Central memory CD4-positive, alpha-beta T cell (primary cell): Measurements from ENCODE around the gene LTF.

Source experiments
- DNase-seq: peaks from one replicate; pipeline ENCODE4 v3.0.0; 2022

The LTF gene

DNA sequence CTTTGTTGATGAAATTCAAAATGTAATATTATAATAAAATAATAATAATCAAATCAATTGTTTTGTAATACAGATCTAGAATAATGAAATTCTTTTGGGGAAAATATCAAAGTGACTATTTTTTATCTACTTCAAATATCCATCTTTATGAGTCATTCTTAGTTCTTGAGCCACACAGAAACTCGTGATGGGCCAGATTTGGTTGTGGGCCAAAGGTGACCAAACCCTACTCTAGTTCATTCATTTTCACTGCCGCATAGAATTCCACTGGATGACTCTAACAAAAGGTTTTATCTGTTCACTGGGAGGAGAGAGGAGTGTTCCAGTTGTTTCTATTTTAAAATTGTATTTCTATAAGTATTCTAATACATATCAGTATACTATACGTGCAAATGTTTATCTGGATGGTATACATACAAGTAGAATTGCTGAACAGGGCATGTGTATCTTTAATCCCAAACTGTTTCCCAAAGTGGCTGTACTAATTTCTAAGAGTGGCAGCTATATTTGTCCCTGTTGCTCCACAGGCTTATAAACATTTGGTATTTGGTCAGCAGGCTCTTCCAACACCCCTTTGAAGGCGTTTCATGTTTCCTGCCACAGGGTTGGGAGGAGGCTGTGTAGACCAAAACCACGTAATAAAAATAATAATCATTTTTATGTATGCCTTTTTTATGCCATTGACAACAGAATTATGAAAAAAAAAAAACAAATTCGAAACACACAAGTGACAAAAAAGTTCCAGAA lies 25.8 kb upstream of the LTF start:
- DNase-seq = no peak

- no peak for DNase-seq
Measured at GRCh38 chr3:46489875-46490274, 25.2 kb upstream of the LTF start.

- no peak for DNase-seq
Measured at GRCh38 chr3:46489381-46489780, 24.7 kb upstream of the LTF start.

- DNase-seq = peak; percentile 83
Measured at GRCh38 chr3:46488735-46489361, 24.1 kb upstream of the LTF start.

DNA sequence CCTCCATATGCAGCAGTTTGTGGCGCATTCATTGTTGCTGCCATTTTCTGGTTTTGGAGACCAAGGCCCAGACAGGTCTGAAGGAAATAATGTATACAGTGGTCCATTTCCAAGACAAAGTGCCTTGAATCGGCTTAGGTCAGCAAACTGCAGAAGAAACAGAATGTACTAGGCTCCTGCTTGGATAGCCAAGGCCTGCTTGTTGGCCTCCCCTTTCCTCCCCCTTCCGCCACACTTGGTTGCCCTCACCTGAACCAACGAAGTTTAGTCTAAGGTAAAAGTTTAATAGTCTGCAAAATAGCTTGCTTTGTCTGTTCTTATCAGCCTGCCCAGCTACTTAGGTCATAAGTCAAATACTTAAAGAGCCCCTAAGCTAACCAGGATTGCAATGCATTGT lies 21.1 kb upstream of the LTF start:
- DNase-seq = no peak

DNA sequence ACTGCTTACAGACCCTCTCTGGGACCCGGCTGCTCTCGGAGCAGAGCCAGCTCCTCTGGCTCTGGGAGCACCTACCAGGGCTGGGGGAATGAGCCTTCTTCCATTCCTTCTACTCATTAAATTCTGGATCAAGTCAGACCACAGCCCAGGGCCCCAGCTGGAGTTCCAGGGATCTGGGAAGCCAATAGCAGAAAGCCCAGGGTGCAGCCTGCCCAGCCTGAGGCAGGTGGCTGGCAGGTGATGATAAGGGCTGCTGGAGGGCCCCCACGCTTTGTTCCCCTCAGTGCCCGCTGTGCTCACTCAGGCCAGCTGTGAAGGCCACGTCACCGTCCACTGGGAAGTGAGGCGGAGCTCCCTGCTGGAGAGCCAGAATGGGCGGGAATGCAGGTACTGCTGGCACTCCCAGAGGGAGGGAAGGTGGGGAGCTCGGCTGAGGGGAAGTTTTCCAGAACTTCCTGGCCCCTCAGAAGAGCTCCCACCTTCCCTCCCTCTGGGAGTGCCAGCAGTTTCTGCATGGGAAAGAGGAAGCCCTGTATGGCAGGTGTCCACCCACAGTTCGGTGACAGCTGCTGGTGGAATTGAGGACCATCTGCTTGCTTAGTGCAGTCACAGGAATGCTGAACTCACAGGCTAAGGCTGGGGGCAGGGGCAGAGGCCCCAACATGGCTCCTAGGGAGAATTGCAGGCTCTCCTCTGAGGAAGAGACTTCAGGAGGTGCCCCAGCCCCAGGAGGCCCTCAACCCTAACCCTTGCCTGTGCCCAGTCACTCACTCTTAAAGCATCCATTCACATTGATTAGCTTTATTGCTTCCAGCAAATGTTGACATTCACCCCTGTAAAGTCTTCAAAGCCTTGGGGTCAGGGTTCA lies 20.4 kb upstream of the LTF start:
- no peak for DNase-seq

DNA sequence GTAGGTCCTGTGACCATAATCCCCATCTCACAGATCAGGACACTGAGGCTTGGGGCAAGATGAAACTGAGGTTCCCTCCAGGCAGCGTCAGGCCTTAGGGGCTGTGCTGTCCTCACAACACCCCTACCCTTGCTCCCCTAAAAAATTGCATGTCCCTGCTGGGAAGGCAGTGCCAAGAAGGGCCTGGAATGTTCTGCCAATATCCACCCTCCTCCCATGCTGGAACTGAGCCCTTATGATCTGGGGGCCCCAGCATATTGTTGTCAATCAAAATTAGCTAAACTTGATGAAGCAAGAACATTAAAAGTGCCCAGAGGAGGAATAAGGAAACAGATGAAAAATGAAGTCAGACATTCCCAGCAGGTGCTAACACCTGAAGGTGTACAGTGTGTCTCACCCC lies 19.7 kb upstream of the LTF start:
- DNase-seq = no peak

DNA sequence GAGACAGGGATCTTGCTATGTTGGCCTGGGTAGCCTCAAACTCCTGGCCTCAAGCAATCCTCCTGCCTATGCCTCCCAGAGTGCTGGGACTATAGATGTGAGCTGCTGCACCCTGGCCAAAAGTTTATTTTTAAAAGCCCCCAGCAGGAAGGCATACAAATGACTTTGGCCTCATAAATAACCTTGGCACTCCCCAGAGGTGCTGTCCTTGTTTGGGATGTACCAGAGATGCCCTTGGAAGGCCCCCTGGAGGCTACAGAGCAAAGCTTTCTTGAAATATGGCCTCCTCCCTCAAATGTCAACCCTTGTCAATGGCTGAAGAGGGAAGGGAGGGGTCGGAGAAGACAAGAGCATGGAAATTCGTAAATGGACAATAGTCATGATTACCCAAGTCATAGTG lies 19.1 kb upstream of the LTF start:
- no peak for DNase-seq

DNA sequence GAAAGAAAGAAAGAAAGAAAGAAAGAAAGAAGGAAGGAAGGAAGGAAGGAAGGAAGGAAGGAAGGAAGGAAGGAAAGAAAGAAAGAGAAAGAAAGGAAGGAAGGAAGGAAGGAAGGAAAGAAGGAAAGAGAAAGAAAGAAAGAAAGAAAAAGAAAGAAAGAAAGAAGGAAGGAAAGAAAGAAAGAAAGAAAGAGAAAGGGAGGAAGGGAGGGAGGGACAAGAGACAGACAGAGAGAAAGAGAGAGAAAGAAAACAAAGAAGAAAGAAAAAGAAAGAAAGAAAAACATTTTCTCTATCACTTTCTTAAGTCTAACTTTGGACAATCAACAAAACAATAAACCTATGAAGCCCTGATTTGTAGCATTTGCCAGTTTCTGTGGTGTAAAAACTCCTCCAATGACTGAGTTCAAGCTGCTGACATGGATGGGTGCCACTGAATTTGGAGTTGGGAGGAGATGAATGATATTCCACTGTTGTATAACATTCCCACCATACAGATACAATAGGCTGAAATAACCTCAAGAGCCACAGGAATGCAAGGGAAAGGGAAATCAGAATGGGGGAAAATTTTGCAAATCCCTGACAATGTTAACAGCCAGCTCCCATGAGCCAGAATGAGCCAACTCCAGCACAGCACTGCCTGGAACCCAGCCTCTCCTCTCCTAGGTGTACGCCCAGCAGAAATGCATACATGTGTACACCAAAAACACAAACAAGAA lies 18.1 kb upstream of the LTF start:
- no peak for DNase-seq

DNA sequence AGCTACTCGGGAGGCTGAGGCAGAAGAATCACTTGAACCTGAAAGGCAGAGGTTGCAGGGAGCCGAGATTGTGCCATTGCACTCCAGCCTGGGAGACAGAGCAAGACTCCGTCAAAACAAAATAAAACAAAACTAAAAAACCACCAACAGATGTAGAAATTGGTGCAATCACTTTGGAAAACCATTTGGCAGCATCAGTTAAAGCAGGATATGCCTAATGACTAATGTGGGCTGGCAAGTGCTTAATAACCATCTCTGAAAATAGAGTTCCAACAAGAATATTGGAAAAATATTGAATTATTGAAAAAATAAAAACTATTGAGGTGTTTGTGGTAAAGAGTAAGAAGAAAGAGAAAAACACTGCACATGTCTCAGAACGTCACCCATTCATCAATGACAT lies 16.9 kb upstream of the LTF start:
- no peak for DNase-seq

GRCh38 chr3:46480491-46481195 lies 15.9 kb upstream of the LTF start:
- no peak for DNase-seq

GRCh38 chr3:46479696-46480095 lies 15.0 kb upstream of the LTF start:
- no peak for DNase-seq

- no peak for DNase-seq
Measured at GRCh38 chr3:46479021-46479420, 14.3 kb upstream of the LTF start.

- no peak for DNase-seq
Measured at GRCh38 chr3:46478341-46478740, 13.6 kb upstream of the LTF start.

- no peak for DNase-seq
Measured at GRCh38 chr3:46477756-46478155, 13.1 kb upstream of the LTF start.

DNA sequence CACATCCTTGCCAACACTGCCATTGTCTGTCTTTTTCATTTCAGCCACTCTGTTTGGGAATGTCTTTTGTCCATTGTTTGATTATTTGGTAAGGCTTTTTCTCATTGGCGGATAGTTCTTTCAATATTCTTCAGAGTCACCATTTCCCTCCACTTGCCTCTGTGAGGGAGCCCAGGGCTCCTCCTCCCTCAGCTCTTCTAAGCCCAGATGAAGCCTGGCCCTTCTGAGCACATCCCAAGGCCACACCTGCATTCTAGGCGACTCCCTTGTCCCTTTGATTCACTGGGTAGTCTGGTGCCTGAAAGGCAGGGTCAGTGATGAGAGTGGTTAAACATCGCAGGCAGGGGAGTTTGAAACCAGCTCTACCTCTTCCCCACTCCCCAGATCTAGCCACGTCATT lies 12.4 kb upstream of the LTF start:
- DNase-seq = no peak

DNA sequence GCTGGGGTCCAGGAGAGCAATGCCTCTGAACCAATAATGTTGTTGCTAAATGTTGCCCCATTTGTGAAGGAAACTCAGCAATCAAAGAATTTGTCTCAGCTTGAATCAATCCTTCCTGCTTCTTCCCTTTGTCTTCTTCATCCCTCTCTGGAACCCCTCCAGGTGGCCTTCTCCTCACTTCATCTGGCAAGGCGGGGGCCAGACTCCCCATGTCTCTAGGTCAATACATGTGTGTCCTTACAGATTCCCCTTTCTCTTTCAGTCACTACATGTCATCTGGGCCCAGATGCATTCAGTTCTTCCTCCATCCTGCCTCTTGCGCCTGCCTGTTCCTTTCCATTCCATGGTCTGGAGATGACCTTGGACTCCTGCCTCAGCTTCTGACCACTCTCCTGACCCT lies 8.0 kb upstream of the LTF start:
- DNase-seq = no peak

- no peak for DNase-seq
Measured at GRCh38 chr3:46471371-46471914, 6.7 kb upstream of the LTF start.

DNA sequence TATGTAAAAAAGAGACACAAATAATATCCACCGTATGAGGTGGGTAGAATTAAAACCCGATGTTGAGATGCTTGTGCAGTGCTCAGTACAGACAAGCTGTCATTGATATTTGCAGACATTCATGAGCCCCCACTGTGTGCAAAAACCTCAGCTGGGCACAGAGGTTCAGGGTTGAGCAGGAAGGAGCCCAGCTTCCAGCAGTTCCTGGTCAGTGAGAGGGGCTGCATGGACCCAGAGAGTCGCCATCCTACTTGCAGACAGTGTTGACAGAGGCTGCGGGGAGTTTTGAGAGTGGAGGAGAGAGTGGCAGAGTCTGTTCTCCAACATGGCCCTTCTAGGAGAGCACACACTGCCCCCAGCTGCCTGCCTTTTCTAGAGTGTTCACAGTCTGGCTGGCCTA lies 6.1 kb upstream of the LTF start:
- no peak for DNase-seq

- DNase-seq = no peak
Measured at GRCh38 chr3:46469680-46470357, 5.1 kb upstream of the LTF start.

DNA sequence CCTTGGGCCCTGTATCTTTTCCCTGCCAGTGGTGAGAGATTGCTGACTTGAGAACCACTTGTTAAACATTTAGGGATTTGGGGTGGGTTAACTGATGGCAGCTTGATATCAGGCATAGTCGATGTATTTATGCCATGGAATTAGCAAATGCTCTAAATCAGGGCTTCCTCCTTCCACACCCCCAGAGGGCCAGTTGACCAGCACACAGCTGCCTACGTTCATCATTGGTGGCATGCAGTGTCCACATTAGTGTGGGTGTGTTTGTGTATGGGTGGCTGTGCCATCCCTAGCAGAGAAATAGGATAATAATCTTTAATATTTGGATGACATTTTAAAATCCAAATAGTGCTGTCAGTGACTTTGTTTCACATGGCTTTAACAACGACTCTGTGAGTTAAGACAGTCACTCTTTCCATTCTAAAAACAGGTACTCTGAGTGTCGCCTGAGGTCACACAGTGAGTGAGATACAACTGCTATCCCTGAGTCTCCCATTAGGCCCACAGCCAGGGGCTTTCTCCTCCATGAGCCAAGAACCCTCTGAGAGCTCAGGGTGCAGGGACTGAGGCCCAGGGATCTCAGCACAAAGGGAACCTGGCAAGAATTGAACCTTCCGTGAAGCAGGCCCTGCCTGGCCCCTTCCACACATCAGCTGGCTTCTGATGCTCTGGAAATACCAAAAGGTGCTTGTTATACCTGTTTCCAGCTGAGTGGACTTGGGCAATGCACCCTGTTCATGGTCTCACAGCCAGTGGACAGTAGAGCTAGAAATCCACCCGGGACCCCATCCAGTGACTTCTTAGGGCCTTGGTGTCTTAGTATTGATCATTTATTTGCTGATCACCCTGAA lies 4.3 kb upstream of the LTF start:
- no peak for DNase-seq
